Measurements from ENCODE around the gene ST6GALNAC5.

DNA sequence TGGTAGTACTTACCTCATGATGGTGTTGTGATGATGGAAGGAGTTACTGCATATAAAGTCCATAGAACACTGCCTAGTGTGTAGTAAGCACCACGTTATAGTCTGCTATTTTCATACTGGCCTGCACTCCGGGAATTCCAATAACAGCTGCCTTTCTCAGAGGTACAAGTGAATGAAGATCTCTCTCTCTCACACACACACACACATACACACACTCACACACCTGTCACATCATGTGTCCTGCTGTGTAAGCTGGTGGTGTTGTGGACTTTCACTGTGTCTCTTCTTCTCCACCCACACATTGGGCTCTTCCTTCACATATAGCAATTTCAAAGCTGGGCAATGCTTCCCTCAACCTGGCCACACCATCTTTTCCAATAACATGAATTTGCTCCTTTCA, 33.4 kb upstream of the ST6GALNAC5 start:
- TF ChIP-seq, protein P1, sequence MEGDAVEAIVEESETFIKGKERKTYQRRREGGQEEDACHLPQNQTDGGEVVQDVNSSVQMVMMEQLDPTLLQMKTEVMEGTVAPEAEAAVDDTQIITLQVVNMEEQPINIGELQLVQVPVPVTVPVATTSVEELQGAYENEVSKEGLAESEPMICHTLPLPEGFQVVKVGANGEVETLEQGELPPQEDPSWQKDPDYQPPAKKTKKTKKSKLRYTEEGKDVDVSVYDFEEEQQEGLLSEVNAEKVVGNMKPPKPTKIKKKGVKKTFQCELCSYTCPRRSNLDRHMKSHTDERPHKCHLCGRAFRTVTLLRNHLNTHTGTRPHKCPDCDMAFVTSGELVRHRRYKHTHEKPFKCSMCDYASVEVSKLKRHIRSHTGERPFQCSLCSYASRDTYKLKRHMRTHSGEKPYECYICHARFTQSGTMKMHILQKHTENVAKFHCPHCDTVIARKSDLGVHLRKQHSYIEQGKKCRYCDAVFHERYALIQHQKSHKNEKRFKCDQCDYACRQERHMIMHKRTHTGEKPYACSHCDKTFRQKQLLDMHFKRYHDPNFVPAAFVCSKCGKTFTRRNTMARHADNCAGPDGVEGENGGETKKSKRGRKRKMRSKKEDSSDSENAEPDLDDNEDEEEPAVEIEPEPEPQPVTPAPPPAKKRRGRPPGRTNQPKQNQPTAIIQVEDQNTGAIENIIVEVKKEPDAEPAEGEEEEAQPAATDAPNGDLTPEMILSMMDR (IDR thresholded peaks at IDR 0.05; ENCODE audit: insufficient read depth, low read length, poor library complexity, severe bottlenecking), result no peak
- TF ChIP-seq EZH2phosphoT487 (conservative IDR thresholded peaks at IDR 0.05; ENCODE audit: low read length), result no peak

All from SU-DHL-6 (cell line).